WTC11 (cell line): ENCODE measurements around the gene YEATS2. TPM values are rescaled to one million over a fixed set of nuclear protein-coding genes. Genes with fewer than 3 reads are reported as not detected.

ENCODE experiments used
- ATAC-seq: fragments of 200-7000 bp; cut with Tn5 transposase; 2 replicates; pipeline ENCODE4 v1.10.0; 2021; ENCODE audit warnings: mild to moderate bottlenecking, moderate library complexity
- CTCF ChIA-PET: fragments of 300-600 bp; sonication (Branson Sonifier 250); formaldehyde crosslinking; loops from one replicate; lab custom pipeline; 2021; ENCODE audit warnings: antibody characterized with exemption; lab: Charles Lee
- POLR2A ChIA-PET: fragments of 350-600 bp; sonication (Branson Sonifier 250); formaldehyde crosslinking; loops from one replicate; lab custom pipeline; 2021; ENCODE audit warnings: antibody characterized with exemption; lab: Charles Lee
- DNase-seq: peaks from one replicate; pipeline ENCODE4 v3.0.0; 2021; ENCODE audit warnings: low spot score
- H3K27ac Mint-ChIP-seq: 2 replicates; pipeline ENCODE4 v1.8.0; 2021; ENCODE audit warnings: mixed read lengths
- H3K27me3 Mint-ChIP-seq: 2 replicates; pipeline ENCODE4 v1.8.0; 2021; ENCODE audit warnings: low read depth, mild to moderate bottlenecking, moderate library complexity, mixed read lengths
- H3K36me3 Mint-ChIP-seq: 2 replicates; pipeline ENCODE4 v1.8.0; 2021; ENCODE audit warnings: mixed read lengths
- H3K4me1 Mint-ChIP-seq: 2 replicates; pipeline ENCODE4 v1.8.0; 2022; ENCODE audit warnings: mixed read lengths
- H3K4me3 Mint-ChIP-seq: 2 replicates; pipeline ENCODE4 v1.8.0; 2021; ENCODE audit warnings: mild to moderate bottlenecking, moderate library complexity, mixed read lengths
- H3K9me3 Mint-ChIP-seq: 2 replicates; pipeline ENCODE4 v1.8.0; 2021; ENCODE audit warnings: mixed read lengths
- CREB1 ChIP-seq: sonication (generic); formaldehyde crosslinking; IDR thresholded peaks from 2 replicates; pipeline ENCODE4 v1.8.0; 2023; ENCODE audit warnings: mild to moderate bottlenecking, missing genetic modification reagents
- FOXK1 ChIP-seq: sonication (generic); formaldehyde crosslinking; IDR thresholded peaks from 2 replicates; pipeline ENCODE4 v1.8.0; 2022; ENCODE audit warnings: mild to moderate bottlenecking, moderate library complexity, missing genetic modification reagents
- FOXP4 ChIP-seq: sonication (generic); formaldehyde crosslinking; IDR thresholded peaks from 2 replicates; pipeline ENCODE4 v1.8.0; 2022; ENCODE audit warnings: mild to moderate bottlenecking, missing genetic modification reagents
- GABPB1 ChIP-seq: sonication (generic); formaldehyde crosslinking; IDR thresholded peaks from 2 replicates; pipeline ENCODE4 v1.8.1; 2023; ENCODE audit warnings: mild to moderate bottlenecking, missing genetic modification reagents
- GTF2I ChIP-seq: fragments of 250-450 bp; sonication (Bioruptor Pico); conservative IDR thresholded peaks from 2 replicates; pipeline ENCODE4 v1.4.0; 2021; ENCODE audit warnings: mild to moderate bottlenecking
- IRF2 ChIP-seq: sonication (generic); formaldehyde crosslinking; IDR thresholded peaks from 2 replicates; pipeline ENCODE4 v1.8.0; 2022; ENCODE audit warnings: low read depth, missing genetic modification reagents, borderline replicate concordance
- KAT7 ChIP-seq: sonication (generic); formaldehyde crosslinking; IDR thresholded peaks from 2 replicates; pipeline ENCODE4 v1.8.1; 2023; ENCODE audit warnings: missing genetic modification reagents, mild to moderate bottlenecking, borderline replicate concordance
- MYBL2 ChIP-seq: sonication (generic); formaldehyde crosslinking; IDR thresholded peaks from 2 replicates; pipeline ENCODE4 v1.8.1; 2023; ENCODE audit warnings: mild to moderate bottlenecking, moderate library complexity, missing genetic modification reagents
- NFE2L1 ChIP-seq: sonication (generic); formaldehyde crosslinking; IDR thresholded peaks from 2 replicates; pipeline ENCODE4 v1.8.1; 2023; ENCODE audit warnings: missing genetic modification reagents
- NR2C2 ChIP-seq: sonication (generic); formaldehyde crosslinking; IDR thresholded peaks from 2 replicates; pipeline ENCODE4 v1.8.0; 2022; ENCODE audit warnings: mild to moderate bottlenecking, missing genetic modification reagents
- PRRX2 ChIP-seq: fragments of 250-450 bp; sonication (Bioruptor Pico); IDR thresholded peaks from 2 replicates; pipeline ENCODE4 v1.8.0; 2021; ENCODE audit warnings: mild to moderate bottlenecking
- TEAD1 ChIP-seq: sonication (generic); formaldehyde crosslinking; IDR thresholded peaks from 2 replicates; pipeline ENCODE4 v1.8.0; 2022; ENCODE audit warnings: mild to moderate bottlenecking, missing genetic modification reagents
- TP53 ChIP-seq: sonication (generic); formaldehyde crosslinking; IDR thresholded peaks from 2 replicates; pipeline ENCODE4 v1.8.1; 2023; ENCODE audit warnings: mild to moderate bottlenecking, missing genetic modification reagents
- USF2 ChIP-seq: sonication (generic); formaldehyde crosslinking; IDR thresholded peaks from 2 replicates; pipeline ENCODE4 v1.8.1; 2023; ENCODE audit warnings: mild to moderate bottlenecking, missing genetic modification reagents, moderate library complexity
- ZNF281 ChIP-seq: sonication (generic); formaldehyde crosslinking; IDR thresholded peaks from 2 replicates; pipeline ENCODE4 v1.8.0; 2023; ENCODE audit warnings: mild to moderate bottlenecking, missing genetic modification reagents
- ZNF425 ChIP-seq: fragments of 250-450 bp; sonication (Bioruptor Pico); conservative IDR thresholded peaks from 2 replicates; pipeline ENCODE4 v1.9.0; 2021; ENCODE audit warnings: mild to moderate bottlenecking
- ZNF532 ChIP-seq: fragments of 250-450 bp; sonication (Bioruptor Pico); IDR thresholded peaks from 2 replicates; pipeline ENCODE4 v1.9.0; 2021; ENCODE audit warnings: mild to moderate bottlenecking, borderline replicate concordance
- total RNA-seq: library from RNA; stranded (reverse); gene quantifications from 3 replicates; pipeline ENCODE4 v1.2.3, GENCODE V29; 2021
- TF ChIP-seq, protein P1 (sequence below): sonication (generic); formaldehyde crosslinking; IDR thresholded peaks from 2 replicates; pipeline ENCODE4 v1.8.0; 2022; ENCODE audit warnings: mild to moderate bottlenecking, missing genetic modification reagents

The YEATS2 gene
- total RNA-seq, 1 experiment from 2014 or later, result 42.5 TPM

GRCh38 chr3:183822631-183823030 lies 125.0 kb downstream of the YEATS2 start (continued):
- TF ChIP-seq USF2 (no peak), CREB1 (CRISPR knock-in tag) (no peak), NFE2L1 (no peak), MYBL2 (CRISPR knock-in tag) (no peak)

- POLR2A ChIA-PET, result no interaction called here
- TF ChIP-seq TP53 (CRISPR knock-in tag), result no peak
- TF ChIP-seq NFE2L1, result no peak
- TF ChIP-seq GABPB1, result no peak
- no peak for TF ChIP-seq ZNF425 (CRISPR knock-in tag)
- TF ChIP-seq PRRX2 (CRISPR knock-in tag), result no peak
- no peak for TF ChIP-seq FOXK1 (CRISPR knock-in tag)
- TF ChIP-seq NR2C2, result no peak
- TF ChIP-seq, protein P1, sequence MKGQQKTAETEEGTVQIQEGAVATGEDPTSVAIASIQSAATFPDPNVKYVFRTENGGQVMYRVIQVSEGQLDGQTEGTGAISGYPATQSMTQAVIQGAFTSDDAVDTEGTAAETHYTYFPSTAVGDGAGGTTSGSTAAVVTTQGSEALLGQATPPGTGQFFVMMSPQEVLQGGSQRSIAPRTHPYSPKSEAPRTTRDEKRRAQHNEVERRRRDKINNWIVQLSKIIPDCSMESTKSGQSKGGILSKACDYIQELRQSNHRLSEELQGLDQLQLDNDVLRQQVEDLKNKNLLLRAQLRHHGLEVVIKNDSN (CRISPR knock-in tag), result no peak
- no peak for TF ChIP-seq GTF2I (CRISPR knock-in tag)
- TF ChIP-seq ZNF281 (CRISPR knock-in tag), result no peak
- no peak for TF ChIP-seq FOXP4 (CRISPR knock-in tag)
- TF ChIP-seq TEAD1 (CRISPR knock-in tag), result no peak
- TF ChIP-seq IRF2 (CRISPR knock-in tag), result no peak
- TF ChIP-seq KAT7, result no peak
- TF ChIP-seq ZNF532 (CRISPR knock-in tag), result no peak
- TF ChIP-seq, all 79 proteins: peak for 0
- Mint-ChIP-seq H3K36me3 (no peaks in the 10 kb centered on the region; the same call in 1 of the 2 replicates), H3K27me3 (peaks cover 12% of the 10 kb centered on the region), H3K4me1 (peaks cover 27% of the 10 kb centered on the region), H3K4me3 (peak overlapping the region; percentile 73), H3K27ac (no peak overlapping the region), H3K9me3 (no peaks in the 10 kb centered on the region)
- DNase-seq (peak; percentile 5), ATAC-seq (no peak)
- CTCF ChIA-PET, result interaction anchor here (0.5 to 3.9 kb wide), 9 partner anchors 9 to 464 kb away, joined by 3 to 23 read pairs (median 4); partner anchors contain the start of genes MCF2L2 and PARL
These were observed 126.4 kb downstream of the YEATS2 start for GRCh38 chr3:183823963-183824362.
